Fibroblast of lung (primary cell): ENCODE results near the gene EAF2. TPM values are rescaled to one million over a fixed set of nuclear protein-coding genes. Genes with fewer than 3 reads are reported as not detected.

Experiments
- DNase-seq, 2 donors: peaks; one replicate each; pipeline versions ENCODE4 v3.0.0 to v3.0.0-alpha.2; 2010; ENCODE audit warnings: low read depth in 2 of 2
- H2AFZ ChIP-seq: 2 replicates; pipeline ENCODE4 v1.5.1; 2012; ENCODE audit warnings: low read length, control low read depth, inconsistent platforms
- H3K27ac ChIP-seq: 2 replicates; pipeline ENCODE4 v1.5.1; 2011; ENCODE audit warnings: low read length, control low read depth; ENCODE audit not compliant: insufficient read depth
- H3K27me3 ChIP-seq: 2 replicates; pipeline ENCODE4 v1.5.1; 2011; ENCODE audit warnings: mild to moderate bottlenecking, low read length; ENCODE audit not compliant: control insufficient read depth, insufficient read depth
- H3K36me3 ChIP-seq: 2 replicates; pipeline ENCODE4 v1.5.1; 2011; ENCODE audit warnings: low read length; ENCODE audit not compliant: control insufficient read depth, insufficient read depth
- H3K4me1 ChIP-seq: 2 replicates; pipeline ENCODE4 v1.5.1; 2011; ENCODE audit warnings: low read length; ENCODE audit not compliant: control insufficient read depth, insufficient read depth; ENCODE audit errors: extremely low read depth
- H3K4me2 ChIP-seq: 2 replicates; pipeline ENCODE4 v1.5.1; 2011; ENCODE audit warnings: low read length, control low read depth; ENCODE audit not compliant: insufficient read depth; ENCODE audit errors: extremely low read depth
- H3K4me3 ChIP-seq, 4 experiments: fragments of 200-600 bp in 1 of 4; sonication (generic) in 1 of 4; replicated peaks in 1 of 4; 2 replicates each; pipeline ENCODE4 v1.5.1; 2011 to 2016; ENCODE audit warnings: low read length in 4 of 4, low read depth in 3 of 4, mild to moderate bottlenecking in 3 of 4, control low read depth in 2 of 4, inconsistent platforms in 1 of 4, mixed read lengths in 1 of 4; ENCODE audit not compliant: insufficient read depth in 1 of 4; ENCODE audit errors: control extremely low read depth in 1 of 4
- H3K79me2 ChIP-seq: 2 replicates; pipeline ENCODE4 v1.5.1; 2012; ENCODE audit warnings: mild to moderate bottlenecking, low read length, inconsistent platforms; ENCODE audit not compliant: control insufficient read depth, insufficient read depth
- H3K9ac ChIP-seq: 2 replicates; pipeline ENCODE4 v1.5.1; 2011; ENCODE audit warnings: mild to moderate bottlenecking, low read length, control low read depth; ENCODE audit not compliant: insufficient read depth
- H3K9me3 ChIP-seq: 2 replicates; pipeline ENCODE4 v1.5.1; 2012; ENCODE audit warnings: low read depth, low read length; ENCODE audit not compliant: control insufficient read depth, insufficient read depth
- H4K20me1 ChIP-seq: 2 replicates; pipeline ENCODE4 v1.5.1; 2011; ENCODE audit warnings: low read length; ENCODE audit not compliant: control insufficient read depth, insufficient read depth; ENCODE audit errors: extremely low read depth
- CTCF ChIP-seq, 2 donors: IDR thresholded peaks in 1 of 2; conservative IDR thresholded peaks in 1 of 2; 1 replicate in 1 of 2; 2 replicates in 1 of 2; pipeline ENCODE4 v1.5.1; 2011 to 2012; ENCODE audit warnings: low read length in 2 of 2, control low read depth in 1 of 2, inconsistent platforms in 1 of 2, low read depth in 1 of 2, mild to moderate bottlenecking in 1 of 2
- EZH2 ChIP-seq: IDR thresholded peaks from 2 replicates; pipeline ENCODE4 v1.5.1; 2012; ENCODE audit warnings: low read length, control low read depth, mild to moderate bottlenecking; ENCODE audit errors: missing control alignments
- polyA plus RNA-seq, 2 donors: library from polyadenylated mRNA; depleted of rRNA in 1 of 2; stranded (reverse) in 1 of 2; unstranded in 1 of 2; fragments of >200 nt; gene quantifications; 2 replicates each; pipeline ENCODE4 v1.2.1, GENCODE V29; 2011 to 2012; ENCODE audit warnings: missing spikeins in 1 of 2
- total RNA-seq: library from RNA; depleted of rRNA; stranded (reverse); fragments of >200 nt; gene quantifications from 2 replicates; pipeline ENCODE4 v1.2.1, GENCODE V29; 2014

EAF2 gene
- total and polyA plus RNA-seq, 2 donors (not counting 1 experiment from before 2014, with no cell fraction given), result 0.52 to 2.1 TPM

- H3K4me3 ChIP-seq, result no peak overlapping the region
- no peak overlapping the region for H2AFZ ChIP-seq
- DNase-seq, result no peak
- H3K27ac ChIP-seq, result no peak overlapping the region
- no peaks in the 10 kb centered on the region for H4K20me1 ChIP-seq
- H3K36me3 ChIP-seq, result no peaks in the 10 kb centered on the region
- no peaks in the 10 kb centered on the region for H3K4me1 ChIP-seq
- H3K9ac ChIP-seq, result no peak overlapping the region
- H3K4me2 ChIP-seq, result no peak overlapping the region
- no peaks in the 10 kb centered on the region for H3K27me3 ChIP-seq
- no peak for TF ChIP-seq EZH2
- TF ChIP-seq CTCF (conservative IDR thresholded peaks at IDR 0.05 in 1 of 2, IDR thresholded peaks at IDR 0.05 in 1 of 2; ENCODE audit: low read depth in 1 of 2, low read length in 2 of 2), result no peak
- no peaks in the 10 kb centered on the region for H3K79me2 ChIP-seq
- no peaks in the 10 kb centered on the region for H3K9me3 ChIP-seq
These were observed 40.6 kb upstream of the EAF2 start for GRCh38 chr3:121794264-121794983.

- TF ChIP-seq CTCF (conservative IDR thresholded peaks at IDR 0.05 in 1 of 2, IDR thresholded peaks at IDR 0.05 in 1 of 2; ENCODE audit: low read depth in 1 of 2, low read length in 2 of 2) (no peak), EZH2 (no peak)
- no peak overlapping the region for H2AFZ ChIP-seq
- no peaks in the 10 kb centered on the region for H3K36me3 ChIP-seq
- H3K79me2 ChIP-seq, result no peaks in the 10 kb centered on the region
- no peaks in the 10 kb centered on the region for H3K27me3 ChIP-seq
- no peaks in the 10 kb centered on the region for H4K20me1 ChIP-seq
- H3K4me2 ChIP-seq, result no peak overlapping the region
- DNase-seq, result no peak
- H3K4me3 ChIP-seq, result no peak overlapping the region
- no peak overlapping the region for H3K27ac ChIP-seq
- no peaks in the 10 kb centered on the region for H3K4me1 ChIP-seq
- no peak overlapping the region for H3K9ac ChIP-seq
- H3K9me3 ChIP-seq, result no peaks in the 10 kb centered on the region
These were observed 38.0 kb upstream of the EAF2 start for GRCh38 chr3:121796970-121797369.

DNA sequence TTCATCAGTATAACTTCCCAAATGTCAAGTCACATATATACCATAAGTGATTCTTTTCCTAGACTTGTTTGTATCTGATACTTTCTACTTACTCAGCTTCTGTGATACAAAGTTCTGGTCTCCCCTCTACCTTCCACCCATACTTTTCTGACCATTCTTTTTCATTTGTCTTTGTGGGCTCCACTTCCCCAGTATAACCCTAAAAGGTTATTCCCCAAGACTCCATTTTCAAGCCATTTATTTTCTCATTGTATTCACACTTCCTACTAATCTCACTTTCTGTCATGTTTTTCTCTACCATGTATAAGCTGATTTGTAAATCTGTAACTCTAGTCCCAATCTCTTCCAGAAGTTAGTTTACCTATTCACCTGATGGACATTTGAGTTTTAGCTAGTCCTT, 34.1 kb upstream of the EAF2 start:
- DNase-seq, result no peak
- Histone ChIP-seq H3K4me1 (no peaks in the 10 kb centered on the region), H3K27ac (no peak overlapping the region), H2AFZ (no peak overlapping the region), H3K9ac (no peak overlapping the region), H3K4me3 (no peak overlapping the region), H3K9me3 (no peaks in the 10 kb centered on the region), H3K27me3 (no peaks in the 10 kb centered on the region), H3K36me3 (peaks cover 1% of the 10 kb centered on the region), H3K4me2 (no peak overlapping the region), H3K79me2 (no peaks in the 10 kb centered on the region), H4K20me1 (no peaks in the 10 kb centered on the region)
- TF ChIP-seq CTCF (conservative IDR thresholded peaks at IDR 0.05 in 1 of 2, IDR thresholded peaks at IDR 0.05 in 1 of 2; ENCODE audit: low read depth in 1 of 2, low read length in 2 of 2), result no peak
- no peak for TF ChIP-seq EZH2
